HL-60 (cell line): Measurements from ENCODE around the gene EBF3.

Experiments used
- CTCF ChIP-seq: IDR thresholded peaks from one replicate; pipeline ENCODE4 v1.5.1; 2011; ENCODE audit warnings: low read length, control low read depth, inconsistent platforms; ENCODE audit not compliant: insufficient read depth
- POLR2AphosphoS5 ChIP-seq: IDR thresholded peaks from 2 replicates; pipeline ENCODE4 v1.6.1; 2012; ENCODE audit warnings: low read depth
- SPI1 ChIP-seq: IDR thresholded peaks from 2 replicates; pipeline ENCODE4 v1.6.1; 2012; ENCODE audit warnings: low read depth, mild to moderate bottlenecking, borderline replicate concordance

GRCh38 chr10:129886263-129886662, 77.8 kb downstream of the EBF3 start:
- TF ChIP-seq CTCF: no peak
- no peak for TF ChIP-seq POLR2AphosphoS5
- no peak for TF ChIP-seq SPI1
